HepG2 (cell line): Measurements from ENCODE around the gene MICAL3. TPM values are rescaled to one million over a fixed set of nuclear protein-coding genes. Genes with fewer than 3 reads are reported as not detected.

Experiments used
- FOXK1 ChIP-seq: sonication (generic); formaldehyde crosslinking; IDR thresholded peaks from 2 replicates; pipeline ENCODE4 v1.4.0; 2020; ENCODE audit warnings: low read depth, missing genetic modification reagents, borderline replicate concordance
- HDAC6 ChIP-seq: fragments of 200-600 bp; sonication (generic); IDR thresholded peaks from 2 replicates; pipeline ENCODE4 v1.7.0; 2017; ENCODE audit warnings: mild to moderate bottlenecking, antibody characterized with exemption, low read length, low read depth
- HOXA9 ChIP-seq: sonication (generic); formaldehyde crosslinking; IDR thresholded peaks from 2 replicates; pipeline ENCODE4 v1.8.1; 2022; ENCODE audit warnings: missing genetic modification reagents, mild to moderate bottlenecking, moderate library complexity, borderline replicate concordance
- MTA3 ChIP-seq: sonication (generic); formaldehyde crosslinking; IDR thresholded peaks from 2 replicates; pipeline ENCODE4 v1.4.0; 2020; ENCODE audit warnings: missing genetic modification reagents
- PCBP1 ChIP-seq: fragments of 200-400 bp; formaldehyde crosslinking; IDR thresholded peaks from 2 replicates; pipeline ENCODE4 v1.6.1; 2017; ENCODE audit warnings: mild to moderate bottlenecking, low read depth, low read length, borderline replicate concordance
- PLRG1 ChIP-seq: fragments of 450-650 bp; conservative IDR thresholded peaks from 2 replicates; pipeline ENCODE4 v1.6.1; 2016
- PRDM10 ChIP-seq: sonication (generic); formaldehyde crosslinking; IDR thresholded peaks from 2 replicates; pipeline ENCODE4 v1.4.0; 2020; ENCODE audit warnings: low read depth, missing genetic modification reagents
- PREB ChIP-seq: sonication (generic); formaldehyde crosslinking; IDR thresholded peaks from 2 replicates; pipeline ENCODE4 v1.4.0; 2020; ENCODE audit warnings: missing genetic modification reagents
- TP53 ChIP-seq: sonication (generic); formaldehyde crosslinking; conservative IDR thresholded peaks from 2 replicates; pipeline ENCODE4 v1.4.0; 2020; ENCODE audit warnings: missing genetic modification reagents
- ZFY ChIP-seq: sonication (generic); formaldehyde crosslinking; IDR thresholded peaks from 2 replicates; pipeline ENCODE4 v1.4.0; 2020; ENCODE audit warnings: missing genetic modification reagents
- ZNF547 ChIP-seq: sonication (generic); formaldehyde crosslinking; IDR thresholded peaks from 2 replicates; pipeline ENCODE4 v1.5.1; 2020; ENCODE audit warnings: mild to moderate bottlenecking, missing genetic modification reagents
- ZNF747 ChIP-seq: sonication (generic); formaldehyde crosslinking; IDR thresholded peaks from 2 replicates; pipeline ENCODE4 v1.8.1; 2023; ENCODE audit warnings: missing genetic modification reagents, mild to moderate bottlenecking, borderline replicate concordance
- ZNF781 ChIP-seq: sonication (generic); formaldehyde crosslinking; IDR thresholded peaks from 2 replicates; pipeline ENCODE4 v1.5.1; 2020; ENCODE audit warnings: borderline replicate concordance, mild to moderate bottlenecking, missing genetic modification reagents; ENCODE audit errors: not compliant biosample characterization
- ZNF788 ChIP-seq: sonication (generic); formaldehyde crosslinking; IDR thresholded peaks from 2 replicates; pipeline ENCODE4 v1.5.0; 2020; ENCODE audit warnings: mild to moderate bottlenecking, missing genetic modification reagents, borderline replicate concordance
- polyA plus RNA-seq, 8 experiments: library from polyadenylated mRNA; depleted of rRNA in 3 of 8; stranded (reverse) in 7 of 8; unstranded in 1 of 8; fragments of >200 nt; fragmentation: Illumina TruSeq in 4 of 8; extraction: Trizol in 4 of 8; gene quantifications; 2 replicates each; pipeline versions ENCODE4 v1.2.1 to v1.2.3, GENCODE V29; 2011 to 2016; ENCODE audit warnings: low read depth in 4 of 8, missing spikeins in 1 of 8, mixed read lengths in 1 of 8; ENCODE audit not compliant: insufficient read depth in 1 of 8
- total RNA-seq, 5 experiments: library from RNA; depleted of rRNA; stranded (reverse); fragments of >200 nt; fragmentation: Illumina TruSeq; extraction: Trizol; gene quantifications; 2 replicates each; pipeline ENCODE4 v1.2.3, GENCODE V29; 2016; ENCODE audit warnings: low read depth in 1 of 5
- TF ChIP-seq, protein P1 (sequence below): sonication (generic); formaldehyde crosslinking; IDR thresholded peaks from 2 replicates; pipeline ENCODE4 v1.4.0; 2020; ENCODE audit warnings: missing genetic modification reagents
- TF ChIP-seq, protein P2 (sequence below): sonication (generic); formaldehyde crosslinking; IDR thresholded peaks from 2 replicates; pipeline ENCODE4 v1.9.0; 2021; ENCODE audit warnings: missing genetic modification reagents, mild to moderate bottlenecking, borderline replicate concordance
- TF ChIP-seq, protein P3 (sequence below): sonication (generic); formaldehyde crosslinking; IDR thresholded peaks from 2 replicates; pipeline ENCODE4 v1.4.0; 2020; ENCODE audit warnings: mild to moderate bottlenecking, low read depth, missing genetic modification reagents

Gene MICAL3
- total and polyA plus RNA-seq, 2 of the 13 experiments (the other 11 are each of a cell fraction or from before 2014, with no cell fraction given): 5.3 to 12.5 TPM

- TF ChIP-seq PREB (CRISPR knock-in tag) (no peak), HOXA9 (CRISPR knock-in tag) (no peak), PRDM10 (CRISPR knock-in tag) (peak; percentile 58), ZNF747 (CRISPR knock-in tag) (0 out of 2 replicates have a peak, but pooled peaks have one; percentile 48), PLRG1 (no peak), FOXK1 (CRISPR knock-in tag) (no peak), PCBP1 (no peak), TP53 (CRISPR knock-in tag) (0 out of 2 replicates have a peak, but pooled peaks have one; percentile 31), ZNF547 (CRISPR knock-in tag) (no peak), ZNF781 (CRISPR knock-in tag) (no peak), HDAC6 (no peak), MTA3 (no peak), ZFY (CRISPR knock-in tag) (no peak), ZNF788 (CRISPR knock-in tag) (no peak; the same call in 1 of the 2 replicates)
- TF ChIP-seq, protein P1, sequence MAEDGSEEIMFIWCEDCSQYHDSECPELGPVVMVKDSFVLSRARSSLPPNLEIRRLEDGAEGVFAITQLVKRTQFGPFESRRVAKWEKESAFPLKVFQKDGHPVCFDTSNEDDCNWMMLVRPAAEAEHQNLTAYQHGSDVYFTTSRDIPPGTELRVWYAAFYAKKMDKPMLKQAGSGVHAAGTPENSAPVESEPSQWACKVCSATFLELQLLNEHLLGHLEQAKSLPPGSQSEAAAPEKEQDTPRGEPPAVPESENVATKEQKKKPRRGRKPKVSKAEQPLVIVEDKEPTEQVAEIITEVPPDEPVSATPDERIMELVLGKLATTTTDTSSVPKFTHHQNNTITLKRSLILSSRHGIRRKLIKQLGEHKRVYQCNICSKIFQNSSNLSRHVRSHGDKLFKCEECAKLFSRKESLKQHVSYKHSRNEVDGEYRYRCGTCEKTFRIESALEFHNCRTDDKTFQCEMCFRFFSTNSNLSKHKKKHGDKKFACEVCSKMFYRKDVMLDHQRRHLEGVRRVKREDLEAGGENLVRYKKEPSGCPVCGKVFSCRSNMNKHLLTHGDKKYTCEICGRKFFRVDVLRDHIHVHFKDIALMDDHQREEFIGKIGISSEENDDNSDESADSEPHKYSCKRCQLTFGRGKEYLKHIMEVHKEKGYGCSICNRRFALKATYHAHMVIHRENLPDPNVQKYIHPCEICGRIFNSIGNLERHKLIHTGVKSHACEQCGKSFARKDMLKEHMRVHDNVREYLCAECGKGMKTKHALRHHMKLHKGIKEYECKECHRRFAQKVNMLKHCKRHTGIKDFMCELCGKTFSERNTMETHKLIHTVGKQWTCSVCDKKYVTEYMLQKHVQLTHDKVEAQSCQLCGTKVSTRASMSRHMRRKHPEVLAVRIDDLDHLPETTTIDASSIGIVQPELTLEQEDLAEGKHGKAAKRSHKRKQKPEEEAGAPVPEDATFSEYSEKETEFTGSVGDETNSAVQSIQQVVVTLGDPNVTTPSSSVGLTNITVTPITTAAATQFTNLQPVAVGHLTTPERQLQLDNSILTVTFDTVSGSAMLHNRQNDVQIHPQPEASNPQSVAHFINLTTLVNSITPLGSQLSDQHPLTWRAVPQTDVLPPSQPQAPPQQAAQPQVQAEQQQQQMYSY: no peak
- TF ChIP-seq, protein P2, sequence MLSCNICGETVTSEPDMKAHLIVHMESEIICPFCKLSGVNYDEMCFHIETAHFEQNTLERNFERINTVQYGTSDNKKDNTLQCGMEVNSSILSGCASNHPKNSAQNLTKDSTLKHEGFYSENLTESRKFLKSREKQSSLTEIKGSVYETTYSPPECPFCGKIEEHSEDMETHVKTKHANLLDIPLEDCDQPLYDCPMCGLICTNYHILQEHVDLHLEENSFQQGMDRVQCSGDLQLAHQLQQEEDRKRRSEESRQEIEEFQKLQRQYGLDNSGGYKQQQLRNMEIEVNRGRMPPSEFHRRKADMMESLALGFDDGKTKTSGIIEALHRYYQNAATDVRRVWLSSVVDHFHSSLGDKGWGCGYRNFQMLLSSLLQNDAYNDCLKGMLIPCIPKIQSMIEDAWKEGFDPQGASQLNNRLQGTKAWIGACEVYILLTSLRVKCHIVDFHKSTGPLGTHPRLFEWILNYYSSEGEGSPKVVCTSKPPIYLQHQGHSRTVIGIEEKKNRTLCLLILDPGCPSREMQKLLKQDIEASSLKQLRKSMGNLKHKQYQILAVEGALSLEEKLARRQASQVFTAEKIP: no peak
- TF ChIP-seq, protein P3, sequence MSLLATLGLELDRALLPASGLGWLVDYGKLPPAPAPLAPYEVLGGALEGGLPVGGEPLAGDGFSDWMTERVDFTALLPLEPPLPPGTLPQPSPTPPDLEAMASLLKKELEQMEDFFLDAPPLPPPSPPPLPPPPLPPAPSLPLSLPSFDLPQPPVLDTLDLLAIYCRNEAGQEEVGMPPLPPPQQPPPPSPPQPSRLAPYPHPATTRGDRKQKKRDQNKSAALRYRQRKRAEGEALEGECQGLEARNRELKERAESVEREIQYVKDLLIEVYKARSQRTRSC (CRISPR knock-in tag): no peak
Measured at GRCh38 chr22:17972385-17973191, 51.8 kb downstream of the MICAL3 start (continued).
